Neural progenitor cell (in vitro differentiated cells): ENCODE data around the gene KDSR. TPM values are rescaled to one million over a fixed set of nuclear protein-coding genes. Genes with fewer than 3 reads are reported as not detected.

Experiments used
- DNase-seq: peaks from one replicate; pipeline ENCODE4 v3.0.0-alpha.2; 2016; ENCODE audit warnings: low spot score
- H2AFZ ChIP-seq: fragments of 200-600 bp; sonication (generic); replicated peaks from 2 replicates; pipeline ENCODE4 v1.6.1; 2016; ENCODE audit warnings: antibody characterized with exemption
- H3F3A ChIP-seq: fragments of 200-600 bp; sonication (generic); 2 replicates; pipeline ENCODE4 v1.6.1; 2016; ENCODE audit warnings: antibody characterized with exemption, low read depth
- H3K27ac ChIP-seq: fragments of 200-600 bp; sonication (generic); 2 replicates; pipeline ENCODE4 v1.5.1; 2016; ENCODE audit warnings: mild to moderate bottlenecking
- H3K27me3 ChIP-seq: fragments of 200-600 bp; sonication (generic); 2 replicates; pipeline ENCODE4 v1.6.1; 2016; ENCODE audit warnings: mild to moderate bottlenecking, moderate library complexity
- H3K36me3 ChIP-seq: fragments of 200-600 bp; sonication (generic); 2 replicates; pipeline ENCODE4 v1.5.1; 2016
- H3K4me1 ChIP-seq: fragments of 200-600 bp; sonication (generic); 2 replicates; pipeline ENCODE4 v1.6.1; 2016; ENCODE audit warnings: mixed run types
- H3K4me2 ChIP-seq: fragments of 200-600 bp; sonication (generic); 2 replicates; pipeline ENCODE4 v1.6.1; 2016
- H3K4me3 ChIP-seq: fragments of 200-600 bp; sonication (generic); 2 replicates; pipeline ENCODE4 v1.5.1; 2016
- H3K79me2 ChIP-seq: fragments of 200-600 bp; sonication (generic); 2 replicates; pipeline ENCODE4 v1.6.1; 2016; ENCODE audit warnings: low read depth
- H3K9ac ChIP-seq: fragments of 200-600 bp; sonication (generic); 2 replicates; pipeline ENCODE4 v1.6.1; 2016
- H3K9me3 ChIP-seq: fragments of 200-600 bp; sonication (generic); 2 replicates; pipeline ENCODE4 v1.5.1; 2016; ENCODE audit warnings: low read depth
- H4K20me1 ChIP-seq: fragments of 200-600 bp; sonication (generic); 2 replicates; pipeline ENCODE4 v1.6.1; 2016; ENCODE audit warnings: low read depth
- H3K27ac Mint-ChIP-seq: 3 replicates; pipeline ENCODE4 v1.8.0; 2021; ENCODE audit warnings: mixed read lengths
- H3K27me3 Mint-ChIP-seq: 2 replicates; pipeline ENCODE4 v1.8.0; 2022; ENCODE audit warnings: low read depth, mild to moderate bottlenecking, inconsistent platforms, moderate library complexity, mixed read lengths; ENCODE audit not compliant: insufficient read depth
- H3K36me3 Mint-ChIP-seq: 3 replicates; pipeline ENCODE4 v1.8.0; 2021; ENCODE audit warnings: mixed read lengths
- H3K4me1 Mint-ChIP-seq: 3 replicates; pipeline ENCODE4 v1.8.0; 2021; ENCODE audit warnings: mixed read lengths
- H3K4me3 Mint-ChIP-seq: 3 replicates; pipeline ENCODE4 v1.8.0; 2021; ENCODE audit warnings: mild to moderate bottlenecking, moderate library complexity, mixed read lengths
- H3K9me3 Mint-ChIP-seq: 3 replicates; pipeline ENCODE4 v1.8.0; 2020; ENCODE audit warnings: mixed read lengths
- CTCF ChIP-seq: fragments of 200-600 bp; sonication (generic); IDR thresholded peaks from 2 replicates; pipeline ENCODE4 v1.5.1; 2017; ENCODE audit warnings: antibody characterized with exemption, mild to moderate bottlenecking
- EZH2 ChIP-seq: fragments of 200-600 bp; sonication (generic); IDR thresholded peaks from 2 replicates; pipeline ENCODE4 v1.6.1; 2017; ENCODE audit warnings: antibody characterized with exemption, mild to moderate bottlenecking, moderate library complexity
- EZH2phosphoT487 ChIP-seq: fragments of 200-600 bp; sonication (generic); IDR thresholded peaks from 2 replicates; pipeline ENCODE4 v1.6.1; 2017; ENCODE audit warnings: antibody characterized with exemption
- total RNA-seq: library from RNA; depleted of rRNA; stranded (reverse); fragments of >200 nt; gene quantifications from 2 replicates; pipeline ENCODE4 v1.2.3, GENCODE V29; 2015; ENCODE audit warnings: low replicate concordance

KDSR gene
- total RNA-seq, 1 donor from 2014 or later = 20.6 TPM

- H3K9me3 ChIP-seq = no peaks in the 10 kb centered on the region
- Mint-ChIP-seq H3K9me3 (no peaks in the 10 kb centered on the region), H3K27ac (peak within 1 kb of the TSS; percentile 94), H3K27me3 (peaks cover 13% of the 10 kb centered on the region), H3K4me1 (peaks cover 37% of the 10 kb centered on the region), H3K36me3 (peaks cover 5% of the 10 kb centered on the region), H3K4me3 (peak within 1 kb of the TSS; percentile 95)
- peak within 1 kb of the TSS; percentile 61 for H3K4me3 ChIP-seq
- H3F3A ChIP-seq = peaks cover 32% of the 10 kb centered on the region
- H3K79me2 ChIP-seq = no peaks in the 10 kb centered on the region
- H4K20me1 ChIP-seq = peaks cover 8% of the 10 kb centered on the region
- H3K27ac ChIP-seq = no peak within 1 kb of the TSS
- H3K4me2 ChIP-seq = peak within 1 kb of the TSS; percentile 81
- H3K27me3 ChIP-seq = peaks cover 63% of the 10 kb centered on the region
- peak; percentile 87 for DNase-seq
- TF ChIP-seq EZH2 = no peak
- H3K9ac ChIP-seq = no peak within 1 kb of the TSS
- H2AFZ ChIP-seq = peak within 1 kb of the TSS; percentile 62
- H3K4me1 ChIP-seq = peaks cover 12% of the 10 kb centered on the region
- H3K36me3 ChIP-seq = no peaks in the 10 kb centered on the region
Measured at GRCh38 chr18:63319383-63320122, 47.5 kb downstream of the KDSR start, which contains the start of gene BCL2. Gene BCL2, minus strand, starts transcription at chr18:63319769.

GRCh38 chr18:63318889-63319382 is 48.1 kb downstream of the KDSR start:
- peak overlapping the region; percentile 95 for H3K4me3 Mint-ChIP-seq
- Histone ChIP-seq H4K20me1 (peaks cover 8% of the 10 kb centered on the region), H3F3A (peaks cover 32% of the 10 kb centered on the region), H3K27me3 (peaks cover 63% of the 10 kb centered on the region), H3K36me3 (no peaks in the 10 kb centered on the region), H3K4me1 (peaks cover 12% of the 10 kb centered on the region), H3K4me3 (peak overlapping the region; percentile 61), H3K9ac (no peak overlapping the region), H3K27ac (no peak overlapping the region), H3K79me2 (no peaks in the 10 kb centered on the region), H3K4me2 (peak overlapping the region; percentile 81), H2AFZ (no peak overlapping the region), H3K9me3 (no peaks in the 10 kb centered on the region)
- no peaks in the 10 kb centered on the region for H3K9me3 Mint-ChIP-seq
- no peak for DNase-seq
- peaks cover 37% of the 10 kb centered on the region for H3K4me1 Mint-ChIP-seq
- peaks cover 5% of the 10 kb centered on the region for H3K36me3 Mint-ChIP-seq
- peaks cover 13% of the 10 kb centered on the region for H3K27me3 Mint-ChIP-seq
- TF ChIP-seq EZH2phosphoT487 (no peak), EZH2 (no peak), CTCF (no peak)
- peak overlapping the region; percentile 40 for H3K27ac Mint-ChIP-seq

GRCh38 chr18:63317982-63318888 is 48.8 kb downstream of the KDSR start:
- Histone ChIP-seq H3K9me3 (no peaks in the 10 kb centered on the region), H3K27ac (no peak overlapping the region), H3K36me3 (no peaks in the 10 kb centered on the region), H3K79me2 (no peaks in the 10 kb centered on the region), H3K9ac (no peak overlapping the region), H2AFZ (peak overlapping the region; percentile 62), H3K4me3 (peak overlapping the region; percentile 61), H3F3A (peaks cover 32% of the 10 kb centered on the region), H3K27me3 (peaks cover 63% of the 10 kb centered on the region), H3K4me2 (peak overlapping the region; percentile 81), H4K20me1 (peaks cover 8% of the 10 kb centered on the region), H3K4me1 (peaks cover 12% of the 10 kb centered on the region)
- H3K27me3 Mint-ChIP-seq = peaks cover 13% of the 10 kb centered on the region
- H3K4me3 Mint-ChIP-seq = peak overlapping the region; percentile 95
- peak; percentile 78 for DNase-seq
- no peak overlapping the region for H3K27ac Mint-ChIP-seq
- H3K4me1 Mint-ChIP-seq = peaks cover 37% of the 10 kb centered on the region
- peak; percentile 34 for TF ChIP-seq EZH2
- TF ChIP-seq EZH2phosphoT487 = no peak
- peak; percentile 66 for TF ChIP-seq CTCF
- H3K9me3 Mint-ChIP-seq = no peaks in the 10 kb centered on the region
- peaks cover 7% of the 10 kb centered on the region for H3K36me3 Mint-ChIP-seq
